Subcutaneous adipose tissue (tissue), 4 donors: ENCODE results near the gene HSF2BP. TPM values are rescaled to one million over a fixed set of nuclear protein-coding genes. Genes with fewer than 3 reads are reported as not detected.

ENCODE experiments used
- total RNA-seq, 4 donors: library from RNA; depleted of rRNA; stranded (reverse); fragments of >200 nt; gene quantifications; one replicate each; pipeline ENCODE4 v1.1.0, GENCODE V29; 2016
- TF ChIP-seq, protein P1 (sequence below): fragments of 450-650 bp; IDR thresholded peaks from one replicate; pipeline ENCODE4 v1.5.1; 2016; ENCODE audit warnings: low read depth, mild to moderate bottlenecking, control low read depth, antibody characterized with exemption, moderate library complexity

Gene HSF2BP
- total RNA-seq, 4 donors from 2014 or later: 0.34 to 0.94 (median 0.44) TPM; not detected in 1

DNA sequence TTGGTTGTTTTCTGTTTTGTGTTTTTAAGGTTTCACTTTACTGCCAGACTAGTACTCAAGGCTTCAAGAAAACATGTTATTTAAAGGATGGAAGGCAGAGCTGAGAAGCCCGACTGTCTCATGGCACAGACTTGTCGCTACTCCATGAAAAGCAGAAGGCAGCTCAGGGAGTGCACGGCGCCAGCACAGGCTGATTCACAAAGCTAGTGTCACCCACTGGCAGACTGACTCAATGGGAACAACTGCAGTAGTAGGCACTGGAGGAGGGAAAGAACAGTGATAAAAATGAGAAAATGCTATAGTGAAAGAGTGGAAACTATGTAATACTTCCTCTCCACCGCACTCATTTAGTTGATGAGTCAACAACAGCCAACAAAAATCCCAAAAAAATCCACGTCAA is 14.7 kb downstream of the HSF2BP start:
- TF ChIP-seq, protein P1, sequence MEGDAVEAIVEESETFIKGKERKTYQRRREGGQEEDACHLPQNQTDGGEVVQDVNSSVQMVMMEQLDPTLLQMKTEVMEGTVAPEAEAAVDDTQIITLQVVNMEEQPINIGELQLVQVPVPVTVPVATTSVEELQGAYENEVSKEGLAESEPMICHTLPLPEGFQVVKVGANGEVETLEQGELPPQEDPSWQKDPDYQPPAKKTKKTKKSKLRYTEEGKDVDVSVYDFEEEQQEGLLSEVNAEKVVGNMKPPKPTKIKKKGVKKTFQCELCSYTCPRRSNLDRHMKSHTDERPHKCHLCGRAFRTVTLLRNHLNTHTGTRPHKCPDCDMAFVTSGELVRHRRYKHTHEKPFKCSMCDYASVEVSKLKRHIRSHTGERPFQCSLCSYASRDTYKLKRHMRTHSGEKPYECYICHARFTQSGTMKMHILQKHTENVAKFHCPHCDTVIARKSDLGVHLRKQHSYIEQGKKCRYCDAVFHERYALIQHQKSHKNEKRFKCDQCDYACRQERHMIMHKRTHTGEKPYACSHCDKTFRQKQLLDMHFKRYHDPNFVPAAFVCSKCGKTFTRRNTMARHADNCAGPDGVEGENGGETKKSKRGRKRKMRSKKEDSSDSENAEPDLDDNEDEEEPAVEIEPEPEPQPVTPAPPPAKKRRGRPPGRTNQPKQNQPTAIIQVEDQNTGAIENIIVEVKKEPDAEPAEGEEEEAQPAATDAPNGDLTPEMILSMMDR: no peak

GRCh38 chr21:43644071-43644470 is 15.2 kb downstream of the HSF2BP start:
- TF ChIP-seq, protein P1: no peak

DNA sequence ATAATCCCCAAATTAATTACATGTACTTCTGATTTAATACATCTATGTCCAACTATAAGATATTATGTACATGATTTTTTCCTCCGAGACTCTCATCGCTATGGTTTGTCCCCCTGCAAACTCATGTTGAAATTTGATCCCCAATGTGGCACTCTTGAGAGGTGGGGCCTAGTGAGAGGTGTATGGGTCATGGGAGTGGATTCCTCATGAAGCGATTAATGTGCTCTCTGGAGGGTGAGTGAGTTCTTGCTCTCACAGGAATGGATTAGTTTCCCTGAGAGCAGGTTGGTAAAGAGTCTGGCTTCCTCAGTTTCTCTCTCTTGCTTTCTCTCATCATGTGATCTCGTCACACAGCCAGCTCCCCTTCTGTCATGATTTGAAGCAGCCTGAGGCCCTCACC is 16.1 kb downstream of the HSF2BP start:
- TF ChIP-seq, protein P1: no peak

- TF ChIP-seq, protein P1: no peak
These were observed 18.9 kb downstream of the HSF2BP start for GRCh38 chr21:43640400-43640799.

DNA sequence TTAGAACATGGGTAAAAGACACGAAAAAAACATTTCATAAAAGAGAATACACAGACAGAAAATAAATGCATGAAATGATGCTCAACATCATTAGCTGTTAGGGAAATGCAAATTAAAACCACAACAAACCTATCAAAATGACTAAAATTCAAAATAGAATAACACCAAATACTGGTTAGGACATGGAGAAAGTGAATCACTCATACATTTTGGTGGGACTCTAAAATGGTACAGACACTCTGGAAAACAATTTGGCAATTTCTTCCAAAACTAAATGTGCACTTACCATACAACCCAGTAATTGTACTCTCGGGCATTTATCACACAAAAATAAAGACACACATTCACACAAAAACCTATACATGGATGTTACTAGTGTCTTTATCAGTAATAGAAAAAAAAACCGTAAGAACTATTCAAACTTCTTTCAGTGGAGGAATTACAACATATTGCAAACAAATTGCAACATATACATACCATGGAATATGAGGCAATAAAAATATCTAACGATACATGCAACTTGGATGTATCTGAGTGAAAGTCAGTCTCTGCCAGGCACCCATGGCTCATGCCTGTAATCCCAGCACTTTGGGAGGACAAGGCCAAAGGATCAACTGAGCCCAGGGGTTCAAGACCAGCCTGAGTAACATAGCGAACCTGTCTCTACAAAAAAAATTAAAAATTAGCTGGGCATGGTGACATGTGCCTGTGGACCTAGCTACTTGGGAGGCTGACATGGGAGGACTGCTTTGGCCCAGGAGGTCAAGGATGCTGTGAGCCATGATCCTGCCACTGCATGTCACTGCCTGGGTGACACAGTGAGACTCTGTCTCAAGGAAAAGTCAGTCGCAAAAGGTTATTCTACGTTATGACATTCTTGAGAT is 19.6 kb downstream of the HSF2BP start:
- TF ChIP-seq, protein P1: no peak

GRCh38 chr21:43637530-43638158 is 21.6 kb downstream of the HSF2BP start:
- TF ChIP-seq, protein P1: no peak

GRCh38 chr21:43635436-43635835 is 23.9 kb downstream of the HSF2BP start:
- TF ChIP-seq, protein P1: no peak
